Esophagus squamous epithelium (tissue), 5 donors: Measurements from ENCODE around the gene PTGER4. TPM values are rescaled to one million over a fixed set of nuclear protein-coding genes. Genes with fewer than 3 reads are reported as not detected.

Experiments
- DNase-seq: peaks from one replicate; lab custom pipeline; 2025; lab: John Stamatoyannopoulos, UW
- H3K27ac ChIP-seq, 4 donors: fragments of 200-600 bp; sonication (generic); one replicate each; pipeline ENCODE4 v1.5.1; 2016 to 2019; ENCODE audit warnings: mild to moderate bottlenecking in 1 of 4
- H3K27me3 ChIP-seq, 4 donors: fragments of 200-600 bp; sonication (generic); 1 replicate in 3 of 4; 2 replicates in 1 of 4; pipeline versions ENCODE4 v1.5.1 to v1.6.0; 2017 to 2021; ENCODE audit warnings: antibody characterized with exemption in 1 of 4
- H3K36me3 ChIP-seq, 3 donors: fragments of 200-600 bp; sonication (generic); one replicate each; pipeline ENCODE4 v1.5.1; 2016 to 2019
- H3K4me1 ChIP-seq, 3 donors: fragments of 200-600 bp; sonication (generic); one replicate each; pipeline ENCODE4 v1.5.1; 2017 to 2019
- H3K4me3 ChIP-seq, 4 donors: fragments of 200-600 bp; sonication (generic); 1 replicate in 3 of 4; 2 replicates in 1 of 4; pipeline ENCODE4 v1.5.1; 2016 to 2019; ENCODE audit warnings: mild to moderate bottlenecking in 2 of 4, moderate library complexity in 1 of 4
- H3K9me3 ChIP-seq, 3 donors: fragments of 200-600 bp; sonication (generic); one replicate each; pipeline ENCODE4 v1.5.1; 2016 to 2019
- CTCF ChIP-seq, 6 experiments: fragments of 450-650 bp in 4 of 6; fragments of 200-600 bp in 2 of 6; sonication (generic) in 2 of 6; IDR thresholded peaks; one replicate each; pipeline ENCODE4 v1.5.1; 2016 to 2019; ENCODE audit warnings: antibody characterized with exemption in 6 of 6, mild to moderate bottlenecking in 4 of 6, moderate library complexity in 4 of 6
- POLR2A ChIP-seq, 4 donors: fragments of 450-650 bp; IDR thresholded peaks; one replicate each; pipeline ENCODE4 v1.6.1; 2017; ENCODE audit warnings: antibody characterized with exemption in 4 of 4, mild to moderate bottlenecking in 4 of 4, moderate library complexity in 3 of 4
- WGBS, 2 donors: methylation state at CpG; one replicate each; pipeline ENCODE4 v1.1.5; 2018; 5-methylcytosine and 5-hydroxymethylcytosine counted together
- intact Hi-C: fragments of 100-400 bp; cut with DNase I; formaldehyde crosslinking; loops from one replicate; pipeline ENCODE4 v1.15.0; 2022
- total RNA-seq, 4 donors: library from RNA; depleted of rRNA; stranded (reverse); fragments of >200 nt; gene quantifications; one replicate each; pipeline ENCODE4 v1.1.0, GENCODE V29; 2016
- donor health status: DM: yes; HTN: yes; CAD: no.

Gene PTGER4
- total RNA-seq, 4 donors from 2014 or later: 7.1 to 21.9 (median 11.6) TPM

GRCh38 chr5:40733434-40733833, 53.7 kb downstream of the PTGER4 start:
- H3K4me3 ChIP-seq: no peak overlapping the region
- H3K9me3 ChIP-seq: no peaks in the 10 kb centered on the region
- no peak overlapping the region for H3K27ac ChIP-seq
- H3K36me3 ChIP-seq: peaks cover 0 to 5% (median 0%) of the 10 kb centered on the region in 3 donors
- TF ChIP-seq POLR2A (IDR thresholded peaks at IDR 0.05) (no peak), CTCF (IDR thresholded peaks at IDR 0.05) (no peak)
- H3K4me1 ChIP-seq: peaks cover 0 to 22% (median 0%) of the 10 kb centered on the region in 3 donors
- no peaks in the 10 kb centered on the region for H3K27me3 ChIP-seq
- WGBS, 2 donors: 89 to 91% methylated on average over 2 of the region's 2 CpGs
- DNase-seq: no peak
- intact Hi-C loops: no loop called here

GRCh38 chr5:40733879-40734563, 54.3 kb downstream of the PTGER4 start:
- H3K27me3 ChIP-seq: no peaks in the 10 kb centered on the region
- no peak for DNase-seq
- peaks cover 0 to 22% (median 0%) of the 10 kb centered on the region in 3 donors for H3K4me1 ChIP-seq
- H3K36me3 ChIP-seq: peaks cover 0 to 10% (median 0%) of the 10 kb centered on the region in 3 donors
- intact Hi-C loops: no loop called here
- no peak overlapping the region for H3K27ac ChIP-seq
- no peak overlapping the region for H3K4me3 ChIP-seq
- H3K9me3 ChIP-seq: no peaks in the 10 kb centered on the region
- no peak for TF ChIP-seq CTCF (IDR thresholded peaks at IDR 0.05)
- TF ChIP-seq POLR2A (IDR thresholded peaks at IDR 0.05): no peak
- 43 to 59% methylated on average over 3 of the region's 3 CpGs for WGBS, 2 donors

- DNase-seq: no peak
- no peaks in the 10 kb centered on the region for H3K9me3 ChIP-seq
- TF ChIP-seq CTCF (IDR thresholded peaks at IDR 0.05): no peak
- no peak for TF ChIP-seq POLR2A (IDR thresholded peaks at IDR 0.05)
- peaks cover 0 to 22% (median 0%) of the 10 kb centered on the region in 3 donors for H3K4me1 ChIP-seq
- H3K36me3 ChIP-seq: peaks cover 0 to 16% (median 0%) of the 10 kb centered on the region in 3 donors
- intact Hi-C loops: no loop called here
- H3K27ac ChIP-seq: no peak overlapping the region
- no peak overlapping the region for H3K4me3 ChIP-seq
- WGBS, 2 donors: 75 to 76% methylated on average over 2 of the region's 2 CpGs
- no peaks in the 10 kb centered on the region for H3K27me3 ChIP-seq
Observed at GRCh38 chr5:40734986-40735385, 55.3 kb downstream of the PTGER4 start.

- TF ChIP-seq CTCF (IDR thresholded peaks at IDR 0.05) (no peak), POLR2A (IDR thresholded peaks at IDR 0.05) (no peak)
- intact Hi-C loops: no loop called here
- no peaks in the 10 kb centered on the region for H3K27me3 ChIP-seq
- no peak overlapping the region for H3K4me3 ChIP-seq
- peaks cover 0 to 22% (median 0%) of the 10 kb centered on the region in 3 donors for H3K4me1 ChIP-seq
- DNase-seq: no peak
- no peaks in the 10 kb centered on the region for H3K9me3 ChIP-seq
- H3K36me3 ChIP-seq: peaks cover 0 to 22% (median 0%) of the 10 kb centered on the region in 3 donors
- H3K27ac ChIP-seq: no peak overlapping the region
Observed at GRCh38 chr5:40735609-40736008, 55.9 kb downstream of the PTGER4 start.

GRCh38 chr5:40736103-40736875, 56.6 kb downstream of the PTGER4 start:
- Histone ChIP-seq H3K27ac (no peak overlapping the region), H3K9me3 (no peaks in the 10 kb centered on the region), H3K27me3 (no peaks in the 10 kb centered on the region), H3K4me1 (peaks cover 0 to 22% (median 0%) of the 10 kb centered on the region in 3 donors), H3K4me3 (no peak overlapping the region), H3K36me3 (peaks cover 0 to 29% (median 0%) of the 10 kb centered on the region in 3 donors)
- 0 to 7% methylated on average over 1 of the region's 1 CpG for WGBS, 2 donors
- intact Hi-C loops: no loop called here
- DNase-seq: no peak
- TF ChIP-seq POLR2A (IDR thresholded peaks at IDR 0.05) (no peak), CTCF (IDR thresholded peaks at IDR 0.05) (peak; percentile 27 to 76 (median 63))
